Sigmoid colon (tissue), 4 donors: Measurements from ENCODE around the gene NTN1.

Experiments used
- CTCF ChIP-seq, 4 experiments: fragments of 450-650 bp in 3 of 4; fragments of 200-600 bp in 1 of 4; IDR thresholded peaks; one replicate each; pipeline ENCODE4 v1.5.1; 2016 to 2019; ENCODE audit warnings: antibody characterized with exemption in 4 of 4, mild to moderate bottlenecking in 3 of 4, moderate library complexity in 2 of 4
- EP300 ChIP-seq, 4 donors: sonication (generic); formaldehyde crosslinking; IDR thresholded peaks; one replicate each; pipeline ENCODE4 v1.6.1; 2017; ENCODE audit warnings: antibody characterized with exemption in 4 of 4
- POLR2A ChIP-seq, 2 donors: fragments of 450-650 bp; IDR thresholded peaks; one replicate each; pipeline ENCODE4 v1.6.1; 2016; ENCODE audit warnings: antibody characterized with exemption in 2 of 2, mild to moderate bottlenecking in 2 of 2, moderate library complexity in 2 of 2
- POLR2AphosphoS5 ChIP-seq, 4 donors: sonication (generic); formaldehyde crosslinking; IDR thresholded peaks; one replicate each; pipeline ENCODE4 v1.6.1; 2017; ENCODE audit warnings: antibody characterized with exemption in 4 of 4

GRCh38 chr17:9080983-9081382 lies 59.7 kb downstream of the NTN1 start:
- TF ChIP-seq POLR2A (IDR thresholded peaks at IDR 0.05) (no peak), CTCF (IDR thresholded peaks at IDR 0.05) (no peak), EP300 (IDR thresholded peaks at IDR 0.05) (no peak), POLR2AphosphoS5 (IDR thresholded peaks at IDR 0.05) (no peak)
